Measurements from ENCODE around the gene C19orf18. TPM values are rescaled to one million over a fixed set of nuclear protein-coding genes. Genes with fewer than 3 reads are reported as not detected.
"Not testable (repeated sequence)": the region's sequence is repeated elsewhere in the genome, so short reads cannot be mapped to it uniquely, and the experiment has no call there.

C19orf18 gene
- total and polyA plus RNA-seq, 2 donors (not counting 3 experiments of a cell fraction or from before 2014, with no cell fraction given) = 0.08 to 0.64 TPM

- dilution Hi-C loops (cut with MboI; ENCODE audit: extremely low pct_ligation_motif_present, low sequenced_read_pairs) = no loop called here
Observed at GRCh38 chr19:57927587-57927986, 46.7 kb downstream of the C19orf18 start.

GRCh38 chr19:57916168-57916995 lies 58.0 kb downstream of the C19orf18 start, which contains the start of gene ZNF417:
TSS of gene ZNF417 (minus strand) at chr19:57916592. CDS start at chr19:57916411, 181 bp downstream.
- Histone ChIP-seq H2AFZ (ENCODE audit: low read depth, low read length) (peak within 1 kb of the TSS; percentile 75), H3K4me3 (replicated peaks in 1 of 3; ENCODE audit: insufficient read depth in 1 of 3, low read depth in 1 of 3, low read length in 3 of 3) (peak within 1 kb of the TSS; percentile 49 to 70 (median 68)), H3K4me2 (ENCODE audit: insufficient read depth, low read length) (peak within 1 kb of the TSS; percentile 66), H3K9ac (replicated peaks; ENCODE audit: extremely low read depth, insufficient read depth, low read length) (peak within 1 kb of the TSS; percentile 38), H3K79me2 (ENCODE audit: control insufficient read depth, insufficient read depth, low read length) (peaks cover 11% of the 10 kb centered on the region)
- H3K4me1 ChIP-seq (ENCODE audit: control insufficient read depth, extremely low read depth, insufficient read depth, low read length); H3K9me1 ChIP-seq (replicated peaks; ENCODE audit: control insufficient read depth, extremely low read depth, insufficient read depth, low read length); H4K20me1 ChIP-seq (replicated peaks; ENCODE audit: control insufficient read depth, extremely low read depth, insufficient read depth, low read length); H3K36me3 ChIP-seq (ENCODE audit: control insufficient read depth in 2 of 2, extremely low read depth in 1 of 2, insufficient read depth in 2 of 2, low read length in 2 of 2); H3K9me3 ChIP-seq (replicated peaks; ENCODE audit: control insufficient read depth, insufficient read depth, low read length); dilution Hi-C loops (cut with MboI; ENCODE audit: extremely low pct_ligation_motif_present, low sequenced_read_pairs); H3K27me3 ChIP-seq (ENCODE audit: control insufficient read depth in 2 of 2, insufficient read depth in 2 of 2, low read length in 2 of 2); H3K27ac ChIP-seq (ENCODE audit: insufficient read depth, low read depth, low read length): not testable (repeated sequence)
- POLR2A ChIA-PET = interaction anchor here (1.1 kb wide), 1 partner anchor 492 kb away, joined by 4 read pairs; the partner anchor contains the start of gene ZNF584
- FAIRE-seq = peak; percentile 100
- TSS peak; percentile 64 for BruUV-seq (replicated peaks)
- intact Hi-C loops (cut with micrococcal nuclease) = loop anchor here (1.0 kb wide), 2 partner anchors 31 to 147 kb away; partner anchors contain the start of genes ZNF256 and ZNF586
- CTCF ChIA-PET = interaction anchor here (1.0 to 1.8 kb wide), 5 partner anchors 10 to 267 kb away, joined by 3 to 6 read pairs (median 5); partner anchors contain the start of genes ZNF274, ZNF418 and ZNF552
- peak; percentile 92 for DNase-seq (ENCODE audit: low read depth, low spot score)

More at GRCh38 chr19:57927587-57927986, 46.7 kb downstream of the C19orf18 start:
- POLR2A ChIA-PET = no interaction called here
- no peak for FAIRE-seq
- Histone ChIP-seq H3K27ac (ENCODE audit: insufficient read depth, low read depth, low read length) (no peak overlapping the region), H3K4me1 (ENCODE audit: control insufficient read depth, extremely low read depth, insufficient read depth, low read length) (no peaks in the 10 kb centered on the region), H3K79me2 (ENCODE audit: control insufficient read depth, insufficient read depth, low read length) (no peaks in the 10 kb centered on the region), H3K27me3 (ENCODE audit: control insufficient read depth in 2 of 2, insufficient read depth in 2 of 2, low read length in 2 of 2) (no peaks in the 10 kb centered on the region), H3K4me2 (ENCODE audit: insufficient read depth, low read length) (no peak overlapping the region), H2AFZ (ENCODE audit: low read depth, low read length) (no peak overlapping the region), H3K4me3 (replicated peaks in 1 of 3; ENCODE audit: insufficient read depth in 1 of 3, low read depth in 1 of 3, low read length in 3 of 3) (no peak overlapping the region), H3K9me3 (replicated peaks; ENCODE audit: control insufficient read depth, insufficient read depth, low read length) (peaks cover 11% of the 10 kb centered on the region), H3K9me1 (replicated peaks; ENCODE audit: control insufficient read depth, extremely low read depth, insufficient read depth, low read length) (no peaks in the 10 kb centered on the region), H4K20me1 (replicated peaks; ENCODE audit: control insufficient read depth, extremely low read depth, insufficient read depth, low read length) (no peaks in the 10 kb centered on the region), H3K9ac (replicated peaks; ENCODE audit: extremely low read depth, insufficient read depth, low read length) (no peak overlapping the region), H3K36me3 (ENCODE audit: control insufficient read depth in 2 of 2, extremely low read depth in 1 of 2, insufficient read depth in 2 of 2, low read length in 2 of 2) (no peaks in the 10 kb centered on the region)
- TF ChIP-seq POLR2AphosphoS5 (IDR thresholded peaks at IDR 0.05; ENCODE audit: insufficient read depth, low read depth, low read length) (no peak), JUN (IDR thresholded peaks at IDR 0.05; ENCODE audit: borderline replicate concordance, insufficient read depth, insufficient read length, low read depth) (no peak), EZH2 (IDR thresholded peaks at IDR 0.05; ENCODE audit: borderline replicate concordance, low read depth, low read length, severe bottlenecking) (no peak), MAX (IDR thresholded peaks at IDR 0.05; ENCODE audit: insufficient read depth, insufficient read length) (no peak), GATA2 (IDR thresholded peaks at IDR 0.05; ENCODE audit: insufficient read depth, insufficient read length, low read depth, low read length) (no peak), CTCF (IDR thresholded peaks at IDR 0.05; ENCODE audit: extremely low read depth in 1 of 2, insufficient read depth in 1 of 2, low read depth in 1 of 2, low read length in 2 of 2) (no peak), FOS (IDR thresholded peaks at IDR 0.05; ENCODE audit: borderline replicate concordance, insufficient read depth, low read length) (no peak), MYC (IDR thresholded peaks at IDR 0.05; ENCODE audit: low read depth, low read length) (no peak), POLR2A (IDR thresholded peaks at IDR 0.05; ENCODE audit: low read depth, low read length) (no peak)
- BruUV-seq (replicated peaks) = no TSS peak
- DNase-seq (ENCODE audit: low read depth, low spot score) = no peak
- CTCF ChIA-PET = no interaction called here
- intact Hi-C loops (cut with micrococcal nuclease) = no loop called here

Data from endothelial cell of umbilical vein (primary cell).